GM23248 (cell line): ENCODE results near the gene B4GAT1. TPM values are rescaled to one million over a fixed set of nuclear protein-coding genes. Genes with fewer than 3 reads are reported as not detected.
"Not testable (repeated sequence)": the region's sequence is repeated elsewhere in the genome, so short reads cannot be mapped to it uniquely, and the experiment has no call there.

Source experiments
- DNase-seq: peaks from one replicate; pipeline ENCODE4 v3.0.0-alpha.2; 2015
- H2AFZ ChIP-seq: fragments of 200-600 bp; sonication (generic); 2 replicates; pipeline ENCODE4 v1.6.1; 2016; ENCODE audit warnings: antibody characterized with exemption
- H3F3A ChIP-seq: fragments of 200-600 bp; sonication (generic); 2 replicates; pipeline ENCODE4 v1.6.1; 2016; ENCODE audit warnings: mild to moderate bottlenecking, antibody characterized with exemption, mixed run types; ENCODE audit not compliant: insufficient read depth
- H3K27ac ChIP-seq: fragments of 200-600 bp; sonication (generic); 2 replicates; pipeline ENCODE4 v1.5.1; 2016; ENCODE audit warnings: mild to moderate bottlenecking
- H3K27me3 ChIP-seq: fragments of 200-600 bp; sonication (generic); replicated peaks from 2 replicates; pipeline ENCODE4 v1.6.1; 2016; ENCODE audit warnings: mild to moderate bottlenecking; ENCODE audit not compliant: insufficient read depth
- H3K36me3 ChIP-seq: fragments of 200-600 bp; sonication (generic); 2 replicates; pipeline ENCODE4 v1.6.1; 2016; ENCODE audit warnings: low read depth, mild to moderate bottlenecking
- H3K4me1 ChIP-seq: fragments of 200-600 bp; sonication (generic); 2 replicates; pipeline ENCODE4 v1.6.1; 2016; ENCODE audit warnings: mild to moderate bottlenecking; ENCODE audit not compliant: insufficient read depth
- H3K4me2 ChIP-seq: fragments of 200-600 bp; sonication (generic); one replicate; pipeline ENCODE4 v1.6.1; 2016; ENCODE audit warnings: mild to moderate bottlenecking; ENCODE audit not compliant: unreplicated experiment
- H3K4me3 ChIP-seq: fragments of 200-600 bp; sonication (generic); 2 replicates; pipeline ENCODE4 v1.5.1; 2016; ENCODE audit warnings: mild to moderate bottlenecking
- H3K79me2 ChIP-seq: fragments of 200-600 bp; sonication (generic); 2 replicates; pipeline ENCODE4 v1.6.1; 2016; ENCODE audit warnings: mild to moderate bottlenecking; ENCODE audit not compliant: insufficient read depth
- H3K9ac ChIP-seq: fragments of 200-600 bp; sonication (generic); 2 replicates; pipeline ENCODE4 v1.6.1; 2016; ENCODE audit warnings: mild to moderate bottlenecking
- H3K9me2 ChIP-seq: fragments of 200-600 bp; sonication (generic); 2 replicates; pipeline ENCODE4 v1.6.1; 2016; ENCODE audit warnings: mixed run types, mild to moderate bottlenecking, moderate library complexity; ENCODE audit not compliant: insufficient read depth
- H3K9me3 ChIP-seq: fragments of 200-600 bp; sonication (generic); one replicate; pipeline ENCODE4 v1.6.1; 2017; ENCODE audit warnings: low read depth
- H4K20me1 ChIP-seq: fragments of 200-600 bp; sonication (generic); 2 replicates; pipeline ENCODE4 v1.6.0; 2016; ENCODE audit not compliant: insufficient read depth
- EZH2 ChIP-seq: fragments of 200-600 bp; sonication (generic); IDR thresholded peaks from 2 replicates; pipeline ENCODE4 v1.6.1; 2018; ENCODE audit warnings: antibody characterized with exemption, mild to moderate bottlenecking; ENCODE audit not compliant: insufficient read depth, poor library complexity, severe bottlenecking
- EZH2phosphoT487 ChIP-seq: fragments of 200-600 bp; sonication (generic); IDR thresholded peaks from 2 replicates; pipeline ENCODE4 v1.6.1; 2018; ENCODE audit warnings: antibody characterized with exemption, moderate library complexity, mild to moderate bottlenecking, low read depth; ENCODE audit not compliant: insufficient read depth
- WGBS, 2 experiments: methylation state at CpG; one replicate each; pipeline ENCODE4 v1.1.6; 2015 to 2017; ENCODE audit warnings: low lambda C conversion rate in 2 of 2, low coverage in 1 of 2; ENCODE audit errors: missing lambda C conversion rate in 2 of 2; 5-methylcytosine and 5-hydroxymethylcytosine counted together
- in situ Hi-C: fragments of 300-500 bp; cut with MboI; formaldehyde crosslinking; loops from 2 replicates; pipeline ENCODE4 v1.15.0; 2020
- polyA plus RNA-seq: library from polyadenylated mRNA; unstranded; fragments of >200 nt; fragmentation: Nextera tagmentation; extraction: Ambion mirVana; gene quantifications from 2 replicates; pipeline ENCODE4 v1.2.1, GENCODE V29; 2016
- total RNA-seq: library from RNA; depleted of rRNA; stranded (reverse); fragments of >200 nt; shearing (Covaris generic); gene quantifications from 2 replicates; pipeline ENCODE4 v1.2.3, GENCODE V29; 2014

The B4GAT1 gene
- total and polyA plus RNA-seq, 2 experiments from 2014 or later: 23.9 to 32.0 TPM

DNA sequence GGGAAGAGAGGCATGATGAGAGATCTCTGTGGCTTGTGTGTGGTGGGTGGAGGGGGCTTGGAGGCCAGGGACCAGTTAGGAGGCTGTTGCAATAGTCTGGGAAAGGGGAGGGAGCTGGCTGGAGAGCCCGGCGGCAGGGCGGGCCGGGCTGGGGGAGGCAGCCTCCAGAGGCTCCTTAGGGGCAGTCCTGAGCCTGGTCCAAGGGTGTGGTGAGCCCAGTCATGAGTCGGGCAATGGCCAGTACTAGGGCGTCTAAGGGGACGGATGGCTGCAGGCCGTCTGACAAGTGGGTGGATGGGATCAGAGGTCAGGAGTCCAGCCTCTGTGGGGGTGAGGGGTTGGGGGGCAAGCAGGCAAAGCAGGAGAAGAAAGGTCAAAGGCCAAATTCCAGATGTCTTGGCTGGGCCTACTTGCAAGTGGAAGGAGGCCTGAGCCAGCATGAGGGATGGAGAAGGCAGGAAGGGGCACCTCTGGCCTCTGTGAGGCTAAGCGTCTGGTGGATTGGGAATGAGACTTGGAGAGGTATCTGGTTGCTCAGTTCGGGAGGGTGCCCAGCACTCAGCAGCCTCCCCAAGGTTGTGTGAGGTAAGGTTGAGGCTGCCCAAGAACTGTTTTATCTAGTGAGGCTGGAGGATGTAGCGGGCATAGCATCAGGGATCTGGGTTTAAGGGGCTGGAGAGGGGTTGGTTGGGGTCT, 24.5 kb downstream of the B4GAT1 start:
- Histone ChIP-seq H3K9ac (peak overlapping the region; percentile 51), H3K4me3 (no peak overlapping the region), H3K27me3 (no peaks in the 10 kb centered on the region), H2AFZ (peak overlapping the region; percentile 63), H3K9me3 (no peaks in the 10 kb centered on the region), H4K20me1 (no peaks in the 10 kb centered on the region), H3K4me2 (no peak overlapping the region), H3K79me2 (no peaks in the 10 kb centered on the region), H3F3A (peaks cover 37% of the 10 kb centered on the region), H3K9me2 (no peaks in the 10 kb centered on the region), H3K36me3 (no peaks in the 10 kb centered on the region), H3K4me1 (peaks cover 57% of the 10 kb centered on the region), H3K27ac (peak overlapping the region; percentile 76)
- TF ChIP-seq EZH2phosphoT487 (no peak), EZH2 (no peak)
- DNase-seq: peak; percentile 82
- WGBS, 2 experiments: 27 to 68% methylated on average over 3 to 11 of the region's 11 CpGs
- in situ Hi-C loops: no loop called here

GRCh38 chr11:66321606-66322005, 25.8 kb downstream of the B4GAT1 start:
- Histone ChIP-seq H3K9me2 (no peaks in the 10 kb centered on the region), H3K27ac (peak overlapping the region; percentile 76), H3K27me3 (no peaks in the 10 kb centered on the region), H3K79me2 (peaks cover 2% of the 10 kb centered on the region; the same call in 1 of the 2 replicates), H3K9me3 (no peaks in the 10 kb centered on the region), H2AFZ (no peak overlapping the region), H4K20me1 (no peaks in the 10 kb centered on the region), H3K9ac (no peak overlapping the region; the same call in 1 of the 2 replicates), H3K4me3 (no peak overlapping the region), H3F3A (peaks cover 30% of the 10 kb centered on the region), H3K36me3 (no peaks in the 10 kb centered on the region), H3K4me2 (no peak overlapping the region), H3K4me1 (peaks cover 56% of the 10 kb centered on the region)
- TF ChIP-seq EZH2: no peak
- no peak for TF ChIP-seq EZH2phosphoT487
- DNase-seq: peak; percentile 57
- in situ Hi-C loops: no loop called here
- 21 to 30% methylated on average over 4 of the region's 4 CpGs for WGBS, 2 experiments

DNA sequence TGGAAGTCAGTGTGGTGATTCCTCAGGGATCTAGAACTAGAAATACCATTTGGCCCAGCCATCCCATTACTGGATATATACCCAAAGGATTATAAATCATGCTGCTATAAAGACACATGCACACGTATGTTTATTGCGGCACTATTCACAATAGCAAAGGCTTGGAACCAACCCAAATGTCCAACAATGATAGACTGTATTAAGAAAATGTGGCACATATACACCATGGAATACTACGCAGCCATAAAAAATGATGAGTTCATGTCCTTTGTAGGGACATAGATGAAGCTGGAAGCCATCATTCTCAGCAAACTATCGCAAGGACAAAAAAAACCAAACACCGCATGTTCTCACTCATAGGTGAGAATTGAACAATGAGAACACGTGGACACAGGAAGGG, 26.7 kb downstream of the B4GAT1 start:
- H3K27me3 ChIP-seq, H4K20me1 ChIP-seq, H3K9ac ChIP-seq, DNase-seq, H3K9me3 ChIP-seq, H3K4me3 ChIP-seq, H3K36me3 ChIP-seq, H3K9me2 ChIP-seq, H2AFZ ChIP-seq, H3K4me2 ChIP-seq, in situ Hi-C loops, H3K27ac ChIP-seq: not testable (repeated sequence)
- Histone ChIP-seq H3F3A (peaks cover 30% of the 10 kb centered on the region), H3K79me2 (peaks cover 11% of the 10 kb centered on the region), H3K4me1 (peaks cover 49% of the 10 kb centered on the region)
- WGBS, 2 experiments: 95 to 98% methylated on average over 6 of the region's 6 CpGs

DNA sequence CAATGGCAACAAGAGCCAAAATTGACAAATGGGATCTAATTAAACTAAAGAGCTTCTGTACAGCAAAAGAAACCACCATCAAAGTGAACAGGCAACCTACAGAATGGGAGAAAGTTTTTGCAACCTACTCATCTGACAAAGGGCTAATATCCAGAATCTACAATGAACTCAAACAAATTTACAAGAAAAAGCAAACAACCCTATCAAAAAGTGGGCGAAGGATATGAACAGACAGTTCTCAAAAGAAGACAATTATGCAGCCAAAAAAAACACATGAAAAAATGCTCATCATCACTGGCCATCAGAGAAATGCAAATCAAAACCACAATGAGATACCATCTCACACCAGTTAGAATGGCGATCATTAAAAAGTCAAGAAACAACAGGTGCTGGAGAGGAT, 27.1 kb downstream of the B4GAT1 start:
- H3K27me3 ChIP-seq, in situ Hi-C loops, H3K9me2 ChIP-seq, H3K4me2 ChIP-seq, H2AFZ ChIP-seq, H3K9ac ChIP-seq, DNase-seq, H3K4me3 ChIP-seq, H3K36me3 ChIP-seq, H4K20me1 ChIP-seq, H3K9me3 ChIP-seq, H3K27ac ChIP-seq: not testable (repeated sequence)
- Histone ChIP-seq H3K4me1 (peaks cover 45% of the 10 kb centered on the region), H3K79me2 (peaks cover 16% of the 10 kb centered on the region), H3F3A (peaks cover 30% of the 10 kb centered on the region)
- 61 to 100% methylated on average over 2 of the region's 2 CpGs for WGBS, 2 experiments

DNA sequence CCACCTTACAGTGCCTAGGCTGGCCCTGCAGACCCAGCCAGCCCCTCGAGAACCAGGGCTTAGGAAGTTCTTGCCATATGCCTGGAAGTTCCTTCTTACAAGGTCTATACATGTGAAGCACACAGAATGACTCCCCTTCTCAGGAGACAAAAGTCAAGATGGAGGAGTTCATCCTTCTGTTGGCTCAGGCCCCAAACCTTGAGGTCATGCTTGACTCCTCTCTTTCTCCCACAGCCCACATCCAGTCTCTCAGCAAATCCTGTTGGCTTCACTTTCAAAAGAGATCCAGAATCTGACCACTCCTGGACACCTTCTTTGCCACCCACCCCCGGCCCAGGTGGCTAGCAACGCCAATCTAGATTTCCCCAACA, 28.8 kb downstream of the B4GAT1 start:
- no peaks in the 10 kb centered on the region for H3K27me3 ChIP-seq
- 43 to 51% methylated on average over 3 of the region's 3 CpGs for WGBS, 2 experiments
- peak; percentile 69 for DNase-seq
- peak overlapping the region; percentile 94 for H3K9ac ChIP-seq
- in situ Hi-C loops: no loop called here
- H2AFZ ChIP-seq: peak overlapping the region; percentile 30; the same call in 1 of the 2 replicates
- peak overlapping the region; percentile 94 for H3K27ac ChIP-seq
- no peak overlapping the region for H3K4me3 ChIP-seq
- H4K20me1 ChIP-seq: no peaks in the 10 kb centered on the region
- peak overlapping the region; percentile 97 for H3K4me2 ChIP-seq
- no peaks in the 10 kb centered on the region for H3K36me3 ChIP-seq
- no peak for TF ChIP-seq EZH2phosphoT487
- TF ChIP-seq EZH2: no peak
- peaks cover 32% of the 10 kb centered on the region for H3K79me2 ChIP-seq
- H3K9me3 ChIP-seq: no peaks in the 10 kb centered on the region
- H3K9me2 ChIP-seq: no peaks in the 10 kb centered on the region
- H3F3A ChIP-seq: peaks cover 25% of the 10 kb centered on the region
- H3K4me1 ChIP-seq: peaks cover 33% of the 10 kb centered on the region
